Natural killer cell (primary cell): ENCODE data around the gene RAB11FIP3. TPM values are rescaled to one million over a fixed set of nuclear protein-coding genes. Genes with fewer than 3 reads are reported as not detected.

Source experiments
- ATAC-seq, 3 donors: fragments of 150-1000 bp in 2 of 3; fragments of 200-7000 bp in 1 of 3; cut with Tn5 transposase; 1 replicate in 1 of 3; 2 replicates in 2 of 3; pipeline ENCODE4 v1.10.0; 2021; ENCODE audit warnings: mild to moderate bottlenecking in 2 of 3, moderate library complexity in 2 of 3
- DNase-seq, 2 donors: peaks; one replicate each; pipeline versions ENCODE4 v3.0.0 to v3.0.0-alpha.2; 2013 to 2021; ENCODE audit warnings: mixed read lengths in 1 of 2
- H3K27ac ChIP-seq: one replicate; pipeline ENCODE4 v1.5.1; 2013; ENCODE audit warnings: mild to moderate bottlenecking, low read length
- H3K27me3 ChIP-seq: one replicate; pipeline ENCODE4 v1.6.1; 2013; ENCODE audit warnings: low read length; ENCODE audit not compliant: control insufficient read depth, insufficient read depth
- H3K36me3 ChIP-seq: one replicate; pipeline ENCODE4 v1.6.1; 2013; ENCODE audit warnings: low read length; ENCODE audit not compliant: control insufficient read depth, insufficient read depth
- H3K4me1 ChIP-seq: one replicate; pipeline ENCODE4 v1.6.1; 2013; ENCODE audit warnings: low read length; ENCODE audit not compliant: control insufficient read depth, insufficient read depth
- H3K4me3 ChIP-seq: one replicate; pipeline ENCODE4 v1.5.1; 2013; ENCODE audit warnings: low read length
- H3K9me3 ChIP-seq: one replicate; pipeline ENCODE4 v1.6.1; 2013; ENCODE audit warnings: low read length; ENCODE audit not compliant: control insufficient read depth, insufficient read depth
- H3K27ac Mint-ChIP-seq, 2 donors: one replicate each; pipeline ENCODE4 v1.8.0; 2022; ENCODE audit warnings: mild to moderate bottlenecking in 2 of 2, mixed read lengths in 2 of 2, moderate library complexity in 1 of 2
- H3K27me3 Mint-ChIP-seq, 2 donors: one replicate each; pipeline ENCODE4 v1.8.0; 2022; ENCODE audit warnings: low read depth in 2 of 2, mixed read lengths in 2 of 2
- H3K36me3 Mint-ChIP-seq: one replicate; pipeline ENCODE4 v1.8.0; 2022; ENCODE audit warnings: mixed read lengths
- H3K4me1 Mint-ChIP-seq, 2 donors: one replicate each; pipeline ENCODE4 v1.8.0; 2022; ENCODE audit warnings: mixed read lengths in 2 of 2
- H3K4me3 Mint-ChIP-seq: one replicate; pipeline ENCODE4 v1.8.0; 2022; ENCODE audit warnings: mild to moderate bottlenecking, moderate library complexity, mixed read lengths
- H3K9me3 Mint-ChIP-seq, 2 donors: one replicate each; pipeline ENCODE4 v1.8.0; 2022; ENCODE audit warnings: mixed read lengths in 2 of 2
- WGBS: methylation state at CpG from one replicate; pipeline ENCODE4 v1.1.7; 2013; ENCODE audit warnings: missing lambda C conversion rate; ENCODE audit not compliant: insufficient coverage; 5-methylcytosine and 5-hydroxymethylcytosine counted together
- intact Hi-C: fragments of 100-400 bp; cut with micrococcal nuclease; formaldehyde crosslinking; loops from one replicate; pipeline ENCODE4 v1.14.2; 2022
- total RNA-seq, 4 donors: library from RNA; stranded (reverse); fragments of 120-200 nt in 1 of 4; gene quantifications; one replicate each; pipeline versions ENCODE4 v1.2.3 to v1.2.4, GENCODE V29; 2013 to 2022
- TF ChIP-seq, protein P1 (sequence below): fragments of 200-600 bp; IDR thresholded peaks from one replicate; pipeline ENCODE4 v1.8.0; 2022; ENCODE audit warnings: antibody characterized with exemption

RAB11FIP3 gene
- total RNA-seq, 3 donors from 2014 or later (not counting 1 experiment from before 2014, with no cell fraction given) = 51.0 to 61.2 (median 55.3) TPM

DNA sequence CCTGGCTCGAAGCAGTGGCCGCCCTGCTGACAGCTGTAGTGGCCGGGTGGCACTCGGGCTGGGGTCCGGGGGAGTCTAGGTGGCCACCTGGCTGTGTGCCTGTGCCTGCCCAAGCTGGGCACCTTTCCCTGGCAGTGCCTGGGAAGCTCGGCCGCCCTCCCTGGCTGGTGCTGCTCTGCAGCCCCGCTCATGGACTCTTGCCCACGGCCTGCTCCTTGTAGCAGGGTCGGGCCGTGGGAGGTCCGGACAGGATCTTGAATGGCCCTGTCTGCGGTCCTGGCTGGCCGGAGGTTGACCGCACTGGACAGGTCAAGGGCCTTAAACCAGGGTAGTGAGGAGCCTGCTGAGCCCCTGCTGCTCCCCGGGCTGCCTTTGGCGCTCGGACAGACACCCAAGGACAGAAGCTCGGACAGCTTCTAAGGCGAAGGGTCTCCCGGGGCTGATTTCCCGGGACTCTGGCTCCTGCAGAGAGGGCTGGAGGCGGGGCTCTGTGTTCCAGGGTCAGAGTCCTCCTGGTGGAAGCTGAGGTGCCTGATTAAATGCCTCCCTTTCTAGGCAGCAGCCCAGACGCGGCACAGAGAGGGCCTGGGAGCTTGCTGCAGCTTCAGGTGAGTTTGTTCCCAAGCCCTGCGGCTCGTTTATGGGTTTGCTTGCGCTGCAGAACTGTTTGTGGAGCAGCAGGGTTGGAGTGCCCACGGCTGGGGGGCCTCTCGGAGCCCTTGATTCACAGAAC lies 108.1 kb downstream of the RAB11FIP3 start:
- Histone ChIP-seq H3K27me3 (no peaks in the 10 kb centered on the region), H3K36me3 (peaks cover 12% of the 10 kb centered on the region), H3K4me1 (peaks cover 72% of the 10 kb centered on the region), H3K9me3 (no peaks in the 10 kb centered on the region), H3K4me3 (no peak overlapping the region), H3K27ac (peak overlapping the region; percentile 7)
- TF ChIP-seq, protein P1, sequence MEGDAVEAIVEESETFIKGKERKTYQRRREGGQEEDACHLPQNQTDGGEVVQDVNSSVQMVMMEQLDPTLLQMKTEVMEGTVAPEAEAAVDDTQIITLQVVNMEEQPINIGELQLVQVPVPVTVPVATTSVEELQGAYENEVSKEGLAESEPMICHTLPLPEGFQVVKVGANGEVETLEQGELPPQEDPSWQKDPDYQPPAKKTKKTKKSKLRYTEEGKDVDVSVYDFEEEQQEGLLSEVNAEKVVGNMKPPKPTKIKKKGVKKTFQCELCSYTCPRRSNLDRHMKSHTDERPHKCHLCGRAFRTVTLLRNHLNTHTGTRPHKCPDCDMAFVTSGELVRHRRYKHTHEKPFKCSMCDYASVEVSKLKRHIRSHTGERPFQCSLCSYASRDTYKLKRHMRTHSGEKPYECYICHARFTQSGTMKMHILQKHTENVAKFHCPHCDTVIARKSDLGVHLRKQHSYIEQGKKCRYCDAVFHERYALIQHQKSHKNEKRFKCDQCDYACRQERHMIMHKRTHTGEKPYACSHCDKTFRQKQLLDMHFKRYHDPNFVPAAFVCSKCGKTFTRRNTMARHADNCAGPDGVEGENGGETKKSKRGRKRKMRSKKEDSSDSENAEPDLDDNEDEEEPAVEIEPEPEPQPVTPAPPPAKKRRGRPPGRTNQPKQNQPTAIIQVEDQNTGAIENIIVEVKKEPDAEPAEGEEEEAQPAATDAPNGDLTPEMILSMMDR = no peak
- no peaks in the 10 kb centered on the region for H3K36me3 Mint-ChIP-seq
- H3K4me1 Mint-ChIP-seq = peaks cover 18 to 30% of the 10 kb centered on the region in 2 donors
- H3K27ac Mint-ChIP-seq = peak overlapping the region in 1 of 2 donors; percentile 90
- no peaks in the 10 kb centered on the region for H3K9me3 Mint-ChIP-seq
- intact Hi-C loops = no loop called here
- WGBS = 93% methylated on average over 30 of the region's 30 CpGs
- no peaks in the 10 kb centered on the region for H3K27me3 Mint-ChIP-seq
- DNase-seq (no peak), ATAC-seq (no peak)
- no peak overlapping the region for H3K4me3 Mint-ChIP-seq

DNA sequence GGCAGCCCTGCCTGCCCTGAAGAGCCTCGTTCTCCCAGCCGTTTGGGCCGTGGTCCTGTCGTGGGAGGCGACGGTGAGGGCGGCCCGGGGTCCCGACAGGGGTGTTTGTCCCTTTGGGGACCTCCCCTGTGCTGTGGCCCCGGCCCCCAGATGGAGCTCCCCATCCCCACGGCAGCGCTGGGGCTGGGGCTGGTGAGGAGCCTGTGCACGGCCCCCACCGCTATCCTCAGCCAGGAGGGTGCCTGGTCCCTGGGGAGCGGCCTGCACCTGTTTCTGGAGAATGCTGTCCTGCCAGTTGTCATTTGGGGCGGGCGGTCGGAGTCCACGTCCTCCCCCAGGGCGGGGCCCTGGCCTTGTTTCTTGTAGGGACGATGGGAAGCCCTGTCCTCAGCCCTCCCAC lies 108.7 kb downstream of the RAB11FIP3 start:
- Histone ChIP-seq H3K36me3 (peaks cover 12% of the 10 kb centered on the region), H3K27ac (no peak overlapping the region), H3K4me1 (peaks cover 67% of the 10 kb centered on the region), H3K9me3 (no peaks in the 10 kb centered on the region), H3K4me3 (no peak overlapping the region), H3K27me3 (no peaks in the 10 kb centered on the region)
- H3K4me3 Mint-ChIP-seq = no peak overlapping the region
- intact Hi-C loops = no loop called here
- WGBS = 92% methylated on average over 21 of the region's 21 CpGs
- H3K27ac Mint-ChIP-seq = no peak overlapping the region
- H3K9me3 Mint-ChIP-seq = no peaks in the 10 kb centered on the region
- DNase-seq = no peak
- H3K36me3 Mint-ChIP-seq = no peaks in the 10 kb centered on the region
- H3K27me3 Mint-ChIP-seq = no peaks in the 10 kb centered on the region
- TF ChIP-seq, protein P1 = no peak
- H3K4me1 Mint-ChIP-seq = peaks cover 14 to 29% of the 10 kb centered on the region in 2 donors
- no peak for ATAC-seq

DNA sequence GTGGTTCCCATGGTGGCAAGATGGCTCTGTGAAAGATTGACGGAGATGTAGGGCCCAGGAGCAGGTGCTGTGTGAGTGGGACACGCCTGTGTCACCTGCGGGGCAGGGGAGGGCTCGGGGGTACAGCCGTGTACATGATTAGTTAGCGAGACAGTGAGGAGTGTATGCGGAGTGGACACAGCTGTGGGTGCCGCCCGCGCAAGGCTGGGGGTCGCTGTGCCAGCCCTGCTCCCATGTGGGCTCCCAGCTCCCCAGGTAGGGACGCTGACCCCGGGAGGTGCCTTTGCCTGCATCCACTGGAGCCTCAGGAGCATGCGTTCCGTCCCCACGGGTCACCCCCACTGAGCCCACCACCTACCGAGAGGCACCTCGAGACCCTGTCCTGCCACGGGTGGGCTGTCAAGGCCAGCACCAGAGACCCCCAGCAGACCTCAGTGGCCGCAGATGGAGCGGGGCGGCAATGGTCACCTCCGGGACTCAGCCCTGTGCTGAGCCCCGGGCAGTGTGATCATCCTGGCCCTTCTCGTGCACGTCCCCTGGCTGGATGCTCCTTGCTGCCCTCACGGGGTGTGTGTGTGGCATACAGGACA lies 109.5 kb downstream of the RAB11FIP3 start:
- Mint-ChIP-seq H3K4me1 (peaks cover 12 to 26% of the 10 kb centered on the region in 2 donors), H3K36me3 (no peaks in the 10 kb centered on the region), H3K27me3 (no peaks in the 10 kb centered on the region), H3K4me3 (no peak overlapping the region), H3K9me3 (no peaks in the 10 kb centered on the region), H3K27ac (peak overlapping the region in 1 of 2 donors; percentile 61)
- WGBS = 95% methylated on average over 27 of the region's 27 CpGs
- Histone ChIP-seq H3K36me3 (peaks cover 12% of the 10 kb centered on the region), H3K4me3 (no peak overlapping the region), H3K27me3 (no peaks in the 10 kb centered on the region), H3K27ac (no peak overlapping the region), H3K9me3 (no peaks in the 10 kb centered on the region), H3K4me1 (peaks cover 58% of the 10 kb centered on the region)
- no peak for ATAC-seq
- intact Hi-C loops = no loop called here
- no peak for DNase-seq
- TF ChIP-seq, protein P1 = no peak
